HG03095 (cell line): ENCODE data around the gene EFNA4.

Source experiments
- ATAC-seq: cut with Tn5 transposase; IDR thresholded peaks from one replicate; pipeline ENCODE4 v1.9.1; 2021; ENCODE audit warnings: moderate library complexity; ENCODE audit not compliant: unreplicated experiment

EFNA4 gene

DNA sequence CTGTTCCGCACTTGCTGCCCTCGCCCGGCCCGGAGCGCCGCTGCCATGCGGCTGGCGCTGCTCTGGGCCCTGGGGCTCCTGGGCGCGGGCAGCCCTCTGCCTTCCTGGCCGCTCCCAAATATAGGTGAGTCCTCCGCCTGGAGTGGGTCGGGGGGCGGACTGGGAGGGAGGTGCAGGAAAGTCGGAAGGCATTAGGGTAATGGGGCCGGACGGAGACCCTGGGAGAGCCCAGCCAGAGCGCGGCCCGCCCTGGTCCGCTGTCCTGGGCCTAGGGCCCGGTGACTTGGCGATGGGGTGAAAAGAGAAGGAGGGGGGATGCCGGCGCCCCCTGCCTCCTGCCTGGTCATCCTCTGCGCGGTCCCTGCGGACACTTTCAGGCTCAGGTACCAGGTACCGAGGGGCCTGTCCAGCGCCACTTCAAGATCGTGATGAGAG, 12.2 kb upstream of the EFNA4 start:
- ATAC-seq = no peak

DNA sequence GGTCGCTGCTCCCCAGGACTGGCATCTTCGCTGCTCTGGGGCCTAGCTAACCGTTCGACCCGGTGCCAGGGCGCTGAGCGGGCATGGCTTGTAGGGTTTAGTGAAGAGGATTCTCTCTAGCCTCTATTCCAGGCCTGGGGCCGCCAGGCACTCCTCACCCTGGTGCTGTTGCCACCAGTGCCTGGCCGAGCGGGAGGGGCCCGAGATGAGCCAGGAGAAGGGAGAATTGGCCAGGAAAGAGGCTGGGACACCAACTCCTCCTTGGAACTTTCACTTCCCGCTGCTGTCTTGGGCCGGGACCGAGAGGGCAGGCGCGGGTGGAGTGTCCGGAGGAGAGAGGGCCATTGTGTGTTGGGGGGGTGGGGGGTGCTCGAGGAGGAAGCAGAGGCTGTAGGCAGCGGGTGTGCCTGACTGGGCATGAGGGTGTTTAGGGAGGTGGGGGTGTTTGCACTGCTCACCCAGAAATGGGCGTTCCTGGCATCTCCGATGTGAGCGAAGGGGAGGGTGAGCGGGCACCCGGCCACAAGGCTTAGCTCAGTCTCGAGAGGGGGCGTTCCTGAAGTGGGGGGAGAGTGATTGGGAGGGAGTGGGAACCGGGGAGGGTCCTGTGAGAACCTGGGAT, 11.7 kb upstream of the EFNA4 start:
- ATAC-seq = no peak

DNA sequence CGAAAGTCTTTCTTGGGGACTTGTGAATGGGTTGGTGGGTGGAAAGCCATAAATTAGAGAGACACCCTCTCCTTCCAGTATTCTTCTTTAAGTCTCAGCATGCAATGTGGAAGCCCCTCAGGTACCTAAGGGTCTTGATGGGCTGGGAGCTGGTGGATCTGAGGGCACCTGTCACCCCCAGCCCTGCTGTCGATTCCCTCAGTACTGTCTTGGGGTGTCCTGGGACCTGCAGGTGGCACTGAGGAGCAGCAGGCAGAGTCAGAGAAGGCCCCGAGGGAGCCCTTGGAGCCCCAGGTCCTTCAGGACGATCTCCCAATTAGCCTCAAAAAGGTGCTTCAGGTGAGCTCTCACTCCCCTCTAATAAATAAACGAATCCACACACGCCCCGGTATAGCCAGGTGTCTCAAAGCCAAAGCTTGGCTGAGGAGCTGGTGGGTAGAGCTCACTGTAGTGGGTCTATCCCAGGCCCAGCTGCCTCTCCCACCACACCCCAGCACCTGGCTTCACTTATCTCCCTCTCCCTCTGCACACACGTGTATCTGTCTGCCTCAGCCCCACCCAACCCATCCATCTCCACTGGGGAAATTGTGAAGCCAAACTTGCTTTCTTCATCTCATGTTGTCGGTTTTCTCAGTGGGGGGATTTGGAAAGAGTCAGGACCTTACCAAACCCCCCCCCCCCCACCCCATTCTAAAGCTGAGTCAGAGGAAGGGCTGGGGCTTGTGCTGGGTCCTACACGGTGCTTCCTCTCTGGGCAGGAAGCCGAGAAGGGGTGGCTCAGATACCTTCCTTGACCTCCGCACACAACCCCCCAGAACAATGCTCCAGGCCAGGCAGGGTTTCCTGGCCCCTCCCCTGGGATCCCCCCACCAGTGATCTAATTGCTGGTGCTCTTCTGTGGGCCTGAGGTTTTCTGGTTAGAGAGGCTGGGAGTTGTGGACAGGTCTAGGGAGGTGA, 10.8 kb upstream of the EFNA4 start:
- no peak for ATAC-seq

- no peak for ATAC-seq
Observed at GRCh38 chr1:155053531-155054105, 9.9 kb upstream of the EFNA4 start.

DNA sequence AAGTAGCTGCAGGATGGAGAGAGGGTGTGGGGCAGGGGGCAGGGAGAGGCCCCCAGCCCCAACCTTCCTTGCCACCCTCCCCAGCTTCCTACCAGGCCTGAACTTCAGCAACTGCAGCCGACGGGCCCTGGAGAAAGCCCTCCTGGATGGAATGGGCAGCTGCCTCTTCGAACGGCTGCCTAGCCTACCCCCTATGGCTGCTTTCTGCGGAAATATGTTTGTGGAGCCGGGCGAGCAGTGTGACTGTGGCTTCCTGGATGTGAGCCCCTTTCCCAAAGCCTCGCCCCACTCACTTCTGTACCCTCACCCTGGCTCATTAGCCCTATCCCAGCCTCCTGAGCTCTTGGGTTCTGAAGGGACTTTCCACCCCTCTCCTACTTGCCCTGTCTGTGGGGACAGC, 6.4 kb upstream of the EFNA4 start:
- no peak for ATAC-seq

DNA sequence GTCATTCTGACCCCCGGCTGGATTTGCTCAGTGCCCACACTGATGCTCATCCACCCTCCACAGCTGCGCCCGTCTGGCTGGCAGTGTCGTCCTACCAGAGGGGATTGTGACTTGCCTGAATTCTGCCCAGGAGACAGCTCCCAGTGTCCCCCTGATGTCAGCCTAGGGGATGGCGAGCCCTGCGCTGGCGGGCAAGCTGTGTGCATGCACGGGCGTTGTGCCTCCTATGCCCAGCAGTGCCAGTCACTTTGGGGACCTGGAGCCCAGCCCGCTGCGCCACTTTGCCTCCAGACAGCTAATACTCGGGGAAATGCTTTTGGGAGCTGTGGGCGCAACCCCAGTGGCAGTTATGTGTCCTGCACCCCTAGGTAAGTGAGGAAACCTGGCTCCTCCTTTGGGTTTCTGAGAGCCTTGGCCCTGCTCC, 5.7 kb upstream of the EFNA4 start:
- no peak for ATAC-seq

DNA sequence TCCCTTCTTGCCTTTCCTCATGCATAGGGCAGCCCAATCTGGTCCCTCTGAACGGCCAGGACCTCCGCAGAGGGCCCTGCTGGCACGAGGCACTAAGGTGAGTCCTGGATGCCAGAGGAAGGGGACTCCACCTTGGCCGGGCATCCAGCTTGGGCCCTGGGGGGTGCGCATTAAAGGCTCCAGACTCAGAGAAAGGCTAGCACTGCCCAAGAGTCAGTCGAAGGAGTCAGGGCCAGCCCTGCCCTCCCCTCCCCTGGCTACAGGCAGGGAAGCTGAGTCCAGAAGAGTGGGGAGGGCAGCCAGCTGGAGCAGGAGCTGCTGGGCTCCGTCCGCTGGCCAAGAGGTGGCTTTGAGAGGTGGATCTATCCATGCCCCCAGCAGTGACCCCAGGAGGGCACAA, 2.8 kb upstream of the EFNA4 start:
- no peak for ATAC-seq

- peak; percentile 40 for ATAC-seq
Observed at GRCh38 chr1:155061381-155062150, 2.0 kb upstream of the EFNA4 start.

DNA sequence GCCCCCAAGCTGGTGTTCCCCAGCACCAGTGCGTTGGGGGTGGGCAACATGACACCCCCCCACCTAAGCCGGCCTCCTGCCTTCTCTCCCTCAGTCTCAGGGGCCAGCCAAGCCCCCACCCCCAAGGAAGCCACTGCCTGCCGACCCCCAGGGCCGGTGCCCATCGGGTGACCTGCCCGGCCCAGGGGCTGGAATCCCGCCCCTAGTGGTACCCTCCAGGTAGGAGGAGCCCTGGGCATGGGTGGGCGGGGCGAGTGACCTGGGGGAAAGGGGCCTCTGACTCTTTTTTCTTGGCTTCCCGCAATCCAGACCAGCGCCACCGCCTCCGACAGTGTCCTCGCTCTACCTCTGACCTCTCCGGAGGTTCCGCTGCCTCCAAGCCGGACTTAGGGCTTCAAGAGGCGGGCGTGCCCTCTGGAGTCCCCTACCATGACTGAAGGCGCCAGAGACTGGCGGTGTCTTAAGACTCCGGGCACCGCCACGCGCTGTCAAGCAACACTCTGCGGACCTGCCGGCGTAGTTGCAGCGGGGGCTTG, 1.3 kb upstream of the EFNA4 start:
- no peak for ATAC-seq

- no peak for ATAC-seq
Observed at GRCh38 chr1:155062702-155063411, 683 bp upstream of the EFNA4 start.

DNA sequence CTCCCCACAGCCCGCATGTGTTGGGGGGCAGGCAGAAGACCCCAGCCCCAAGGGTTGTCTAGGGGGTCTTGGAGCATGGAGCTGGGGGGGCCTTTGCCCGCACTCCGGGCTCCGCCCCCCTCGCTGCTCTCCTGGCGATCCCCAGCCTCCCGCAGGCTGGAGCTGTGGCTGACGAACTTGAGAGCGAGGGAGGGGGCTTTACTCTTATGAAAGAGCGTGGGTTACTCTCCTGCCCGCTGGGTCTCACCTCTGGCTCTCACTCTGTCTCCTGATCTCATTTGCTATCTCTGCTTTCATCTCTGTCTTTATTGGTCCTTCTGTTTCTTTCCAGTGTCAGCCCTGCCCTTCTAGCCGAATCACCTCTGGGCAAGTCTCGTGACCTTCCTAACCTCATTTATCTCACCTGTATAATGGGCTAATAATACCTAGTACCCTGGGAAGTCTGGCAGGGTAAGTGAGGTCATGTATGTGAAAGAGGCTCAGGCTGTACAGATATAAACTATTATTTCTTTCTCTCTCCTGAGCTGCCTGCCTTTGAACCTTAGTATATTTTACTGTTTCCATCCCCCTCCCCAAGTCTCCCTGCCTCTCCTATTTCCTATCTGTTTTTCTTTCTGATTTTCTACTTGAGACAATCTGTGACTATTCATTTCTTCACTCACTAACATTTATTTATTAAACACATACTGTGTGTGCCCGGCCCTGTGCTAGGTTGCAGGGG, 731 bp downstream of the EFNA4 start:
- ATAC-seq = no peak

GRCh38 chr1:155064832-155065429, 1.4 kb downstream of the EFNA4 start:
- no peak for ATAC-seq

GRCh38 chr1:155066777-155067176, 3.2 kb downstream of the EFNA4 start:
- no peak for ATAC-seq

DNA sequence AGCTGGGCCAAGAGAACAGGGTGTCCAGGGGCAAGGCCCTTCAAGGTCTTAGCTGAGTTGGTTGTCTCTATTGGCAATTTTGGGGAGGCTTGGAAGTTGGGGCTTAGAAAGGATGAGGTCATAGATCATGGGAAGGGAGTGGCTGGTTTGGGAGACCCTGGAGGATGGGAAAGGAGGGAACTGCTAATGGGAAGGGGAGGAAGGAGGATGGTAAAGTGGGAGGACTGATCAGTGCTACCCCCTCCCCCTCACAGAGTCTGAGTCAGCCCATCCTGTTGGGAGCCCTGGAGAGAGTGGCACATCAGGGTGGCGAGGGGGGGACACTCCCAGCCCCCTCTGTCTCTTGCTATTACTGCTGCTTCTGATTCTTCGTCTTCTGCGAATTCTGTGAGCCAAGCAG, 5.1 kb downstream of the EFNA4 start:
- ATAC-seq = no peak

- ATAC-seq = no peak
Observed at GRCh38 chr1:155069551-155070157, 6.1 kb downstream of the EFNA4 start.

- ATAC-seq = no peak
Observed at GRCh38 chr1:155070158-155070621, 6.7 kb downstream of the EFNA4 start.

DNA sequence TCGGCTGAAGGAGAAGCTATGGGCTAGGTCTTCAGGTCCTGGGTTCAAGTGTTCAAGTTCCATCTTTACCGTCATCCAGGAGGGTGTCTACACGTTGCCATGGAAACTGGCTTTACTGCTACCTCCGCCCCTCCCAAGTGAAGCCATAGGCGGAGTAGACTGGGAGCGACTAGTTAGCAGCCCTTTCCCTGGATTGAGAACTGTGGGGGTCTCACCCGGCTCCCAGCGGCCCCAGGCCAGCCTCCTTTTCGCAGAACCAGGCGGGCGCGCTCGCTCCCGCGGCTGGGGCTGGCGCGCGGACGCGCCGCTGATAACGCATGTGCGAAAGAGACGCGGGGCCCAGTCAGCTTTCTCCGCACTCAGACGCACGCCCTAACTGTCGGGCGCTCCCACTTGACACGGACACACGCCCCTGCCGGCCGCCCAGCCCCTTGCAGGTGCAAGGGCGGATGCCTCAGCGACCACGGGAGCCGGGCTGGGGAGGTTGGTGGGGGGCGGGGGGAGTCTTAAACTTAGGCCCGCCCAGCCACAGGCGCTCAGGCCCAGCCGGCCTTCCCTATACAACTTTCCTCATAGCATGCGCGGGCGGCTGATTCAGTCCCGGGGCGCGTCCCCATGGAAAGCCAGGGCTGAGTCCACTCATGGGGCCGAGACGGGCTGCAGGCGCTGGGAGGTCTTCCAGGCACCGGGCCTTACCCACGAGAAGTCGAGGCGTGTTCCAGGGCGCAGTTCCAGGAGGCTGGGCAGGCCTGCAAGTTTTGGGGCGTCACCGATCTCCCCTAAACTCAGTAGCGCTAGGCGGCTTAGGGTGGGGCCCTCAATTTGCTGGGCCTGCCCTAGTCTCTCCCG, 7.4 kb downstream of the EFNA4 start:
- ATAC-seq = peak; percentile 54

- ATAC-seq = no peak
Observed at GRCh38 chr1:155071701-155072100, 8.2 kb downstream of the EFNA4 start.
